Epithelial cell of esophagus (primary cell): Measurements from ENCODE around the gene NR3C1.
A peak's percentile ranks its signal among the peaks of the same experiment; 100 is the strongest.

Experiments used
- DNase-seq: peaks from one replicate; pipeline ENCODE4 v3.0.0; 2010; ENCODE audit warnings: low read depth
- H3K4me3 ChIP-seq: 2 replicates; pipeline ENCODE4 v1.5.1; 2011; ENCODE audit warnings: mild to moderate bottlenecking, low read length, control low read depth
- CTCF ChIP-seq: IDR thresholded peaks from 2 replicates; pipeline ENCODE4 v1.5.1; 2011; ENCODE audit warnings: low read depth, mild to moderate bottlenecking, low read length, control low read depth, inconsistent platforms; ENCODE audit not compliant: insufficient read depth; ENCODE audit errors: missing control alignments

Gene NR3C1

DNA sequence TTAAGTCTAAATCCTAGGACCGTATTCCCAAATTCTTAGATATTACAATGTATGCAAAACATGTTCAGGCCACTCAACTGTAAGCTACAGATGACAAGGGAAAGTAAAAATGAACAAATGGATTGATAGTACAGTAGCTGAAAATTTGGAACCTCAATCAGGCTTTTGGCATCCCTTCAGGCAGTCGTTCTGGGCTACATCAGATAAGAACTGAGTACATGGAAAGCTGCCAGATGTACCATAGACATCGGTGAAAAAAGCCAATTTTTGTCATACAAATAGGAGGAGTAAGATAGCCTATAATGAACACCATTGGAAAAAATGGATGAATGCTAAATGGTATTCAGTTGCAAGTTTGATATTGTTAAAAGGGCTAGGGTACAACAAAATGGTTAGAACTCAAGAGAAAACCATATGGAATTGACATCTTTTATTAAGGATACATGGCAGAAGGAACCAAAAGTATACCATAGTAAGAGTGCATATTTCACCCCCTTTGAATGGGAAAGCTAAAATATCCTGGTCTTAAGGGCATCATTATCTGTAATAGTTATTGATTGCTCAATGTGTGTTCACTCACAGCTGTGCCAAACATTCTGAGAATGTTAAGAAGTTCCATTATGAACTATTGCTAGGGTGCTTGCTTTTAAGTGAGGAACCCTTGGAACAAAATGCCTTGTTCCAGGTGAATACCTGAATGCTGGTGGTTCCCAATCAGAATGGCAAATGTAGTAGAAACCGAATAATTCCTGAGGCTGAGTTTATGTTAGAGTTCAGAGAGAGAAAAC lies 86.4 kb downstream of the NR3C1 start:
- no peak for DNase-seq
- no peak overlapping the region for H3K4me3 ChIP-seq
- no peak for TF ChIP-seq CTCF

GRCh38 chr5:143316337-143316736 lies 87.1 kb downstream of the NR3C1 start:
- H3K4me3 ChIP-seq = no peak overlapping the region
- no peak for DNase-seq
- TF ChIP-seq CTCF = no peak

- DNase-seq = no peak
- TF ChIP-seq CTCF = no peak
Observed at GRCh38 chr5:143315929-143316328, 87.6 kb downstream of the NR3C1 start.

GRCh38 chr5:143315214-143315613 lies 88.3 kb downstream of the NR3C1 start:
- TF ChIP-seq CTCF = no peak
- DNase-seq = no peak
- H3K4me3 ChIP-seq = no peak overlapping the region

More at GRCh38 chr5:143315929-143316328, 87.6 kb downstream of the NR3C1 start:
- no peak overlapping the region for H3K4me3 ChIP-seq

DNA sequence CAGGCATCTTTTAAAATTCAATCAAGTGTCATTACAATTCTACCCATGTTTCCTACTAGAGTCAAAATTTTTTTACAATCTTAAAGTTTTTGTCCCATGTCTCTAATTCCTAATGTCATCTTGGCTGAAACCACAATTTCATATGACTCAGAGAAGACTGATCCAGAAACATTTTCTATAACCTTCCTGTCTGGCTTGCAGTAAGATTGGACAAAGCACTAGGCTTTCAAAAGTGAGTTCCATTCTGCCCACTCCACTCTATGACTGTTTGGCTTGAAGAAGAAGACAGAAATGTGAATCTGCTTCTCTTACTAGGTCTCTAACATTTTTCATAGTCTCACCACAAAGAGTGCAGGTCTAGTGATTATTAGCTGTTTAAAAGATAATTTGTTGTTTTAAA lies 88.8 kb downstream of the NR3C1 start:
- DNase-seq = peak; percentile 60
- no peak overlapping the region for H3K4me3 ChIP-seq
- TF ChIP-seq CTCF = no peak

- no peak overlapping the region for H3K4me3 ChIP-seq
- no peak for TF ChIP-seq CTCF
- no peak for DNase-seq
Observed at GRCh38 chr5:143314099-143314498, 89.4 kb downstream of the NR3C1 start.
